Activated naive CD8-positive, alpha-beta T cell treated with anti-CD3 and anti-CD28 coated beads, Interleukin-2, amount 10 ng/mL, durations not matched to agents 7 days and 5 days (primary cell): ENCODE data around the gene NCF2. TPM values are rescaled to one million over a fixed set of nuclear protein-coding genes. Genes with fewer than 3 reads are reported as not detected.

Experiments used
- ATAC-seq: fragments of 150-1000 bp; cut with Tn5 transposase; one replicate; pipeline ENCODE4 v1.10.0; 2021; ENCODE audit warnings: low read depth, moderate library complexity
- POLR2A ChIA-PET: fragments of 350-600 bp; sonication (Branson Sonifier 250); formaldehyde crosslinking; loops from one replicate; lab custom pipeline; 2021; ENCODE audit warnings: antibody characterized with exemption; lab: Charles Lee
- DNase-seq: peaks from one replicate; pipeline ENCODE4 v3.0.0; 2021
- H3K27ac Mint-ChIP-seq: one replicate; pipeline ENCODE4 v1.8.0; 2022; ENCODE audit warnings: mild to moderate bottlenecking, mixed read lengths
- H3K27me3 Mint-ChIP-seq: one replicate; pipeline ENCODE4 v1.8.0; 2022; ENCODE audit warnings: mild to moderate bottlenecking, moderate library complexity, mixed read lengths
- H3K36me3 Mint-ChIP-seq: one replicate; pipeline ENCODE4 v1.8.0; 2021; ENCODE audit warnings: mild to moderate bottlenecking, mixed read lengths
- H3K4me1 Mint-ChIP-seq: one replicate; pipeline ENCODE4 v1.8.0; 2021; ENCODE audit warnings: mixed read lengths
- H3K4me3 Mint-ChIP-seq: one replicate; pipeline ENCODE4 v1.8.0; 2022; ENCODE audit warnings: mild to moderate bottlenecking, moderate library complexity, mixed read lengths
- H3K9me3 Mint-ChIP-seq: one replicate; pipeline ENCODE4 v1.8.0; 2021; ENCODE audit warnings: mixed read lengths
- total RNA-seq, 2 experiments: library from RNA; stranded (reverse); gene quantifications; one replicate each; pipeline ENCODE4 v1.2.3, GENCODE V29; 2021

The NCF2 gene
- total RNA-seq, 2 experiments from 2014 or later, result 7.5 to 8.0 TPM

GRCh38 chr1:183552891-183553290 lies 37.4 kb downstream of the NCF2 start:
- Mint-ChIP-seq H3K4me1 (peaks cover 5% of the 10 kb centered on the region), H3K27ac (no peak overlapping the region), H3K27me3 (no peaks in the 10 kb centered on the region), H3K9me3 (no peaks in the 10 kb centered on the region), H3K4me3 (no peak overlapping the region), H3K36me3 (peaks cover 32% of the 10 kb centered on the region)
- DNase-seq (no peak), ATAC-seq (no peak)
- POLR2A ChIA-PET, result no interaction called here

GRCh38 chr1:183552441-183552840 lies 37.8 kb downstream of the NCF2 start:
- POLR2A ChIA-PET, result no interaction called here
- H3K27ac Mint-ChIP-seq, result no peak overlapping the region
- H3K27me3 Mint-ChIP-seq, result no peaks in the 10 kb centered on the region
- H3K9me3 Mint-ChIP-seq, result no peaks in the 10 kb centered on the region
- DNase-seq, result no peak
- no peak for ATAC-seq
- H3K4me3 Mint-ChIP-seq, result no peak overlapping the region
- H3K4me1 Mint-ChIP-seq, result peaks cover 5% of the 10 kb centered on the region
- H3K36me3 Mint-ChIP-seq, result peaks cover 28% of the 10 kb centered on the region

- Mint-ChIP-seq H3K27me3 (no peaks in the 10 kb centered on the region), H3K4me3 (no peak overlapping the region), H3K4me1 (peaks cover 5% of the 10 kb centered on the region), H3K36me3 (peaks cover 27% of the 10 kb centered on the region), H3K27ac (no peak overlapping the region), H3K9me3 (no peaks in the 10 kb centered on the region)
- ATAC-seq (no peak), DNase-seq (no peak)
- POLR2A ChIA-PET, result no interaction called here
These were observed 38.3 kb downstream of the NCF2 start for GRCh38 chr1:183551924-183552323.

- Mint-ChIP-seq H3K4me3 (no peak overlapping the region), H3K36me3 (peaks cover 29% of the 10 kb centered on the region), H3K4me1 (peaks cover 5% of the 10 kb centered on the region), H3K27ac (peak overlapping the region; percentile 27), H3K27me3 (no peaks in the 10 kb centered on the region), H3K9me3 (no peaks in the 10 kb centered on the region)
- POLR2A ChIA-PET, result no interaction called here
- DNase-seq, result no peak
- no peak for ATAC-seq
These were observed 39.3 kb downstream of the NCF2 start for GRCh38 chr1:183550915-183551314.

GRCh38 chr1:183548116-183548515 lies 42.1 kb downstream of the NCF2 start:
- ATAC-seq, result no peak
- DNase-seq, result no peak
- H3K27me3 Mint-ChIP-seq, result no peaks in the 10 kb centered on the region
- POLR2A ChIA-PET, result no interaction called here
- H3K4me1 Mint-ChIP-seq, result peaks cover 3% of the 10 kb centered on the region
- H3K27ac Mint-ChIP-seq, result no peak overlapping the region
- H3K36me3 Mint-ChIP-seq, result peaks cover 29% of the 10 kb centered on the region
- no peaks in the 10 kb centered on the region for H3K9me3 Mint-ChIP-seq
- H3K4me3 Mint-ChIP-seq, result no peak overlapping the region

GRCh38 chr1:183546427-183546826 lies 43.8 kb downstream of the NCF2 start:
- ATAC-seq (no peak), DNase-seq (no peak)
- POLR2A ChIA-PET, result no interaction called here
- Mint-ChIP-seq H3K27ac (no peak overlapping the region), H3K9me3 (no peaks in the 10 kb centered on the region), H3K27me3 (no peaks in the 10 kb centered on the region), H3K36me3 (peaks cover 32% of the 10 kb centered on the region), H3K4me3 (no peak overlapping the region), H3K4me1 (peaks cover 8% of the 10 kb centered on the region)

- H3K4me3 Mint-ChIP-seq, result no peak overlapping the region
- H3K27ac Mint-ChIP-seq, result no peak overlapping the region
- H3K4me1 Mint-ChIP-seq, result peaks cover 8% of the 10 kb centered on the region
- POLR2A ChIA-PET, result no interaction called here
- ATAC-seq (no peak), DNase-seq (no peak)
- H3K36me3 Mint-ChIP-seq, result peaks cover 28% of the 10 kb centered on the region
- H3K9me3 Mint-ChIP-seq, result no peaks in the 10 kb centered on the region
- H3K27me3 Mint-ChIP-seq, result no peaks in the 10 kb centered on the region
These were observed 45.5 kb downstream of the NCF2 start for GRCh38 chr1:183544598-183545297.

- H3K27me3 Mint-ChIP-seq, result no peaks in the 10 kb centered on the region
- DNase-seq (no peak), ATAC-seq (peak; percentile 94)
- no peak overlapping the region for H3K4me3 Mint-ChIP-seq
- peaks cover 30% of the 10 kb centered on the region for H3K36me3 Mint-ChIP-seq
- H3K4me1 Mint-ChIP-seq, result peaks cover 8% of the 10 kb centered on the region
- no peaks in the 10 kb centered on the region for H3K9me3 Mint-ChIP-seq
- no peak overlapping the region for H3K27ac Mint-ChIP-seq
- POLR2A ChIA-PET, result no interaction called here
These were observed 46.5 kb downstream of the NCF2 start for GRCh38 chr1:183543619-183544204.

- Mint-ChIP-seq H3K27me3 (no peaks in the 10 kb centered on the region), H3K36me3 (peaks cover 31% of the 10 kb centered on the region), H3K4me1 (peaks cover 8% of the 10 kb centered on the region), H3K27ac (no peak overlapping the region), H3K4me3 (no peak overlapping the region), H3K9me3 (no peaks in the 10 kb centered on the region)
- POLR2A ChIA-PET, result no interaction called here
- no peak for ATAC-seq
- no peak for DNase-seq
These were observed 52.9 kb downstream of the NCF2 start for GRCh38 chr1:183537405-183537804.

GRCh38 chr1:183533617-183534174 lies 56.6 kb downstream of the NCF2 start:
- POLR2A ChIA-PET, result no interaction called here
- DNase-seq (no peak), ATAC-seq (no peak)
- H3K27me3 Mint-ChIP-seq, result no peaks in the 10 kb centered on the region
- H3K36me3 Mint-ChIP-seq, result peaks cover 21% of the 10 kb centered on the region
- H3K27ac Mint-ChIP-seq, result peak overlapping the region; percentile 55
- H3K4me3 Mint-ChIP-seq, result no peak overlapping the region
- peaks cover 2% of the 10 kb centered on the region for H3K4me1 Mint-ChIP-seq
- no peaks in the 10 kb centered on the region for H3K9me3 Mint-ChIP-seq

GRCh38 chr1:183528577-183528976 lies 61.7 kb downstream of the NCF2 start:
- Mint-ChIP-seq H3K27ac (no peak overlapping the region), H3K36me3 (peaks cover 20% of the 10 kb centered on the region), H3K27me3 (no peaks in the 10 kb centered on the region), H3K4me1 (peaks cover 2% of the 10 kb centered on the region), H3K4me3 (no peak overlapping the region), H3K9me3 (no peaks in the 10 kb centered on the region)
- no peak for ATAC-seq
- DNase-seq, result no peak
- POLR2A ChIA-PET, result no interaction called here

- ATAC-seq (no peak), DNase-seq (no peak)
- POLR2A ChIA-PET, result no interaction called here
- Mint-ChIP-seq H3K4me3 (no peak overlapping the region), H3K27me3 (no peaks in the 10 kb centered on the region), H3K27ac (no peak overlapping the region), H3K9me3 (no peaks in the 10 kb centered on the region), H3K36me3 (peaks cover 24% of the 10 kb centered on the region), H3K4me1 (no peaks in the 10 kb centered on the region)
These were observed 68.2 kb downstream of the NCF2 start for GRCh38 chr1:183522104-183522503.

GRCh38 chr1:183520379-183520778 lies 69.9 kb downstream of the NCF2 start:
- POLR2A ChIA-PET, result no interaction called here
- no peaks in the 10 kb centered on the region for H3K27me3 Mint-ChIP-seq
- no peak overlapping the region for H3K27ac Mint-ChIP-seq
- ATAC-seq (no peak), DNase-seq (no peak)
- H3K4me1 Mint-ChIP-seq, result no peaks in the 10 kb centered on the region
- H3K9me3 Mint-ChIP-seq, result no peaks in the 10 kb centered on the region
- peaks cover 23% of the 10 kb centered on the region for H3K36me3 Mint-ChIP-seq
- H3K4me3 Mint-ChIP-seq, result no peak overlapping the region

- ATAC-seq, result no peak
- no peak for DNase-seq
- Mint-ChIP-seq H3K4me3 (no peak overlapping the region), H3K27ac (no peak overlapping the region), H3K9me3 (no peaks in the 10 kb centered on the region), H3K4me1 (peaks cover 4% of the 10 kb centered on the region), H3K27me3 (no peaks in the 10 kb centered on the region), H3K36me3 (peaks cover 19% of the 10 kb centered on the region)
- POLR2A ChIA-PET, result no interaction called here
These were observed 72.9 kb downstream of the NCF2 start for GRCh38 chr1:183517401-183517800.
